ENCODE data around the gene PSG1. TPM values are rescaled to one million over a fixed set of nuclear protein-coding genes. Genes with fewer than 3 reads are reported as not detected.
A peak's percentile ranks its signal among the peaks of the same experiment; 100 is the strongest.
"Not testable (repeated sequence)": the region's sequence is repeated elsewhere in the genome, so short reads cannot be mapped to it uniquely, and the experiment has no call there.

PSG1 gene
- total and polyA plus RNA-seq, 2 of the 13 experiments (the other 11 are each of a cell fraction or from before 2014, with no cell fraction given) = not detected

- ATAC-seq; POLR2A ChIA-PET; H3K9ac ChIP-seq (ENCODE audit: insufficient read depth, low read depth, low read length); in situ Hi-C loops (cut with HindIII; ENCODE audit: extremely low pct_ligation_motif_present, low pct_unique_long_range_greater_than_20kb); H3K4me3 ChIP-seq (replicated peaks in 1 of 3; ENCODE audit: insufficient read depth in 1 of 3, low read depth in 2 of 3, low read length in 3 of 3); H3K4me2 ChIP-seq (ENCODE audit: low read depth, low read length); H3K79me2 ChIP-seq (ENCODE audit: insufficient read depth, low read length); H2AFZ ChIP-seq (ENCODE audit: low read length); DNase-seq (ENCODE audit: low spot score); CTCF ChIA-PET (ENCODE audit: low intra/inter-chr PET ratio, low total read pairs); H3K27me3 ChIP-seq (ENCODE audit: control insufficient read depth in 1 of 2, insufficient read depth in 2 of 2, low read length in 2 of 2); H3K9me3 ChIP-seq (ENCODE audit: low read length); H3K4me1 ChIP-seq (ENCODE audit: insufficient read depth, low read length); H4K20me1 ChIP-seq (ENCODE audit: insufficient read depth, low read length); BruUV-seq (replicated peaks); FAIRE-seq; H3K36me3 ChIP-seq (replicated peaks in 1 of 2; ENCODE audit: control insufficient read depth in 1 of 2, insufficient read depth in 2 of 2, low read length in 2 of 2); H3K27ac ChIP-seq (ENCODE audit: extremely low read length, insufficient read depth, low read length): not testable (repeated sequence)
- intact Hi-C loops (cut with micrococcal nuclease; ENCODE audit: unreplicated experiment) = loop anchor here (10.0 kb wide), 1 partner anchor 86 kb away; no protein-coding TSS in a partner anchor
- WGBS (ENCODE audit: low lambda C conversion rate) = 42% methylated on average over 6 of the region's 8 CpGs
- 0 out of 2 replicates have a peak, but pooled peaks have one; percentile 33 for TF ChIP-seq MAX (IDR thresholded peaks at IDR 0.05)
- TF ChIP-seq MNT (IDR thresholded peaks at IDR 0.05) = peak; percentile 97
- TF ChIP-seq CTCF (CRISPR knock-in tag; IDR thresholded peaks at IDR 0.05) = peak; percentile 52
Observed at GRCh38 chr19:42881279-42881678, 1.8 kb upstream of the PSG1 start.

- ATAC-seq; H3K27me3 ChIP-seq (ENCODE audit: control insufficient read depth in 1 of 2, insufficient read depth in 2 of 2, low read length in 2 of 2); FAIRE-seq; H3K4me3 ChIP-seq (replicated peaks in 1 of 3; ENCODE audit: insufficient read depth in 1 of 3, low read depth in 2 of 3, low read length in 3 of 3); H4K20me1 ChIP-seq (ENCODE audit: insufficient read depth, low read length); H3K4me2 ChIP-seq (ENCODE audit: low read depth, low read length); CTCF ChIA-PET (ENCODE audit: low intra/inter-chr PET ratio, low total read pairs); BruUV-seq (replicated peaks); POLR2A ChIA-PET; H3K9me3 ChIP-seq (ENCODE audit: low read length); H3K9ac ChIP-seq (ENCODE audit: insufficient read depth, low read depth, low read length); H3K36me3 ChIP-seq (replicated peaks in 1 of 2; ENCODE audit: control insufficient read depth in 1 of 2, insufficient read depth in 2 of 2, low read length in 2 of 2); H3K27ac ChIP-seq (ENCODE audit: extremely low read length, insufficient read depth, low read length); in situ Hi-C loops (cut with HindIII; ENCODE audit: extremely low pct_ligation_motif_present, low pct_unique_long_range_greater_than_20kb); H2AFZ ChIP-seq (ENCODE audit: low read length); DNase-seq (ENCODE audit: low spot score); H3K79me2 ChIP-seq (ENCODE audit: insufficient read depth, low read length); H3K4me1 ChIP-seq (ENCODE audit: insufficient read depth, low read length): not testable (repeated sequence)
- intact Hi-C loops (cut with micrococcal nuclease; ENCODE audit: unreplicated experiment) = loop anchor here (10.0 kb wide), 1 partner anchor 86 kb away; no protein-coding TSS in a partner anchor
- WGBS (ENCODE audit: low lambda C conversion rate) = 25% methylated on average over 4 of the region's 9 CpGs
Observed at GRCh38 chr19:42880621-42881020, 1.1 kb upstream of the PSG1 start.

GRCh38 chr19:42876596-42876995 lies 2.9 kb downstream of the PSG1 start:
- POLR2A ChIA-PET; H3K9ac ChIP-seq (ENCODE audit: insufficient read depth, low read depth, low read length); DNase-seq (ENCODE audit: low spot score); H3K36me3 ChIP-seq (replicated peaks in 1 of 2; ENCODE audit: control insufficient read depth in 1 of 2, insufficient read depth in 2 of 2, low read length in 2 of 2); H3K79me2 ChIP-seq (ENCODE audit: insufficient read depth, low read length); H3K4me1 ChIP-seq (ENCODE audit: insufficient read depth, low read length); ATAC-seq; H3K27ac ChIP-seq (ENCODE audit: extremely low read length, insufficient read depth, low read length); FAIRE-seq; H3K4me2 ChIP-seq (ENCODE audit: low read depth, low read length); in situ Hi-C loops (cut with HindIII; ENCODE audit: extremely low pct_ligation_motif_present, low pct_unique_long_range_greater_than_20kb); H3K9me3 ChIP-seq (ENCODE audit: low read length); BruUV-seq (replicated peaks); CTCF ChIA-PET (ENCODE audit: low intra/inter-chr PET ratio, low total read pairs); H2AFZ ChIP-seq (ENCODE audit: low read length); H3K27me3 ChIP-seq (ENCODE audit: control insufficient read depth in 1 of 2, insufficient read depth in 2 of 2, low read length in 2 of 2); H4K20me1 ChIP-seq (ENCODE audit: insufficient read depth, low read length); intact Hi-C loops (cut with micrococcal nuclease; ENCODE audit: unreplicated experiment); H3K4me3 ChIP-seq (replicated peaks in 1 of 3; ENCODE audit: insufficient read depth in 1 of 3, low read depth in 2 of 3, low read length in 3 of 3): not testable (repeated sequence)
